HG03025 (cell line): Measurements from ENCODE around the gene ITPRIP.

Experiments used
- ATAC-seq: cut with Tn5 transposase; IDR thresholded peaks from one replicate; pipeline ENCODE4 v1.9.1; 2021; ENCODE audit warnings: mild to moderate bottlenecking, moderate library complexity; ENCODE audit not compliant: unreplicated experiment, low FRiP score

ITPRIP gene

GRCh38 chr10:104344219-104344618 lies 6.0 kb upstream of the ITPRIP start:
- ATAC-seq: no peak

DNA sequence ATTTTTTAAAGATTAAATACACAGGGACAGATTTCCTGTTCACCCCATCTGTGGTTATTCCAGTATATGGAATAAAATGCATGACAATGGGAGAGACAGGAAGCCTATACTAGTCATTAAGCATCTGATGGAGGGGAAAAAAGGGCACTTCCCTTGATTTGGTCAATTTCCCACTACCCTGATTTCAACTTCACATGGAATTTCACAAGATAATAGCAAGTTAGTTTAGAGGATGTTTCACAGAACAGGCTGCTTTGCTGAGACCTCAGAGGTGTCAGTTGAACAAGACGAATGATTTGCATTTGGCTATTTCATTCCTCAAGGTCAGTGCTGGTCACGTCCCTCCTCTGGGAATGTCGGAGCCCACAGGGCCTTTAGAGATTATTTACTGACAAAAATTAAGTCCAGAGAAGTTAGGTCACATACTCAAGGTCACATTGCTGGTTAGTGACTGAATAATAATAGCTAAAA lies 4.7 kb upstream of the ITPRIP start:
- no peak for ATAC-seq

GRCh38 chr10:104340641-104341040 lies 2.4 kb upstream of the ITPRIP start:
- no peak for ATAC-seq

- no peak for ATAC-seq
These were observed 1.9 kb upstream of the ITPRIP start for GRCh38 chr10:104340111-104340526.

DNA sequence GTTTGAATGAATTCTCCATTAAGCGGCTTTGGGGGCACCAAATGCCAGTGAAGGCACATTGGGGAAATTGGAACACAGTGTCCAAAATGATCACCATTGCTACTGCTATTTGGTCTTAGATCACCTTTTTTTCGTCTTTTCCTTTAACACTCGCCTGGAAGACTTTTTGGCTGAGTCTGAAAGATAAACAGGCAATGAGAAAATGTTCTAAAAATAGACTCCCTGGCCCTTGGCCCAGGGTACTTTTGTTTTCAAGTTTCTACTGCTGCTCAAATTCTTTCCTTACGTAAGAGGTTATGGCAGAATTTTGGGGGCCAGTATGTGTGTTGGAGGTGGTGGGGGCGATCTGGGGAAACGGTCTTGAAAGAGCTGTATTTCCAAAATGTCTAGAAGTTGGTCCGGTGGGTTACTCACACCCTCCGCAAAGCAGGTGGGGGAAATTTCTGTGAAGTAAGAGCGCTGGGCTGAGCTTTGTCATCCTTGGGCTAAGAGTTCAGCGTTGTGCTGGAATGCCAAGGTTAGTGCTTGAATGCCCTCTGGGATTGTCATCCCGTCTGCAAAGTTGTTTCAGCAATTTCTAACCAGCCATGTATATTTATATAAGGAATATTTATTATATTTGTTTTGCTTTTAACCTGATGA lies 1.3 kb upstream of the ITPRIP start:
- ATAC-seq: no peak

DNA sequence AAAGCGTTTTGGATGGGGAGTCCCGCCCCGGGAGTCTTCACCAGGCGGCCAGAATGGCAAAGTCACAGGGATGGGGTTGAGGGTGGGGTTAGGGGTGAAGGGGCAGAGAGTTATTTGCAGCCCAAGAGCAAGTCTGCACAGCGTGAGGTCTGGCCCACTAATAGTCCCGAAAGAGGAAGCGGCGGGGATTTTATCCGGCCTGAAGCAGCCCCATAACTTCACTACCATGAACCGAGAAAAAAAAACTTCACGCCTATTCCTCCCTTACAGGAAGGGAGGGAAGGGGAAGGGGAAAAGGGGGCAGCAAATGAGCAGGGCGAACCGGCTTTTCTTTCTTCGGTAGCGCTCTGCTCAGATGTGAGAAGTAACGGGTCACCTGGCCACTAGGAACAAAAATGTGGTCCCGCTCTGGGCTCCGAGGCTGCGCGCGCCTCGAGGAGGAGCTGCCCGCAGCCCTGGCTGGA lies 712 bp downstream of the ITPRIP start:
- peak; percentile 44 for ATAC-seq

DNA sequence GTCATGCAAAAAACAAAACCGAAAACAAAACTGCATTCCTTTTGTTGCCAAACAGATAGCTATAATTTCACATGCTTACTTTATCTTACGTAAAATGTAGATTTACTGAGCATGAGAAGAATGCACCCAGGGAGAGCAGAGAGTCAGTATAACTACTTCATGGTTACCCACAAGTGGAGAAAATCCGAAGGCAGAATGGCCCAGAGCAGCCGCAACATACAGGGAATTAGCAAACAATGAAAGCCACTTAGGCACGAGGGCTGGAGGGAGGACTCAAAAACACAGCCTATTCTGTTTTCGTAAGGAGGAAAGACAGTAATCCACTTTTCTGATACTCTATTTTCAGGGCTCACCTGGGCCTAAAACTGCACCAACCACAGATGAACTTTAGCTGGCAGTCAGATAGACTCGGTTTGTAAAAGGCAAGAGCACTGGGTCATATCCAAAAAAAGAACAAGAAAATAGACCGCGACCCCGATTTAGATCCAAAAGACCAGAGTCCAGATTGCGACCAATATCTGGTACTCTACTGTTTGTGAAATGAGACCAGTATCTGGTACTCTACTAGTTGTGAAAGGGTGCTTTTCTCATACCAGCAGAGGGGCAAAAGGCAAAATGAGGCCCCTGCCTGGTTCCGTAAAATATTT lies 1.3 kb downstream of the ITPRIP start:
- peak; percentile 35 for ATAC-seq

DNA sequence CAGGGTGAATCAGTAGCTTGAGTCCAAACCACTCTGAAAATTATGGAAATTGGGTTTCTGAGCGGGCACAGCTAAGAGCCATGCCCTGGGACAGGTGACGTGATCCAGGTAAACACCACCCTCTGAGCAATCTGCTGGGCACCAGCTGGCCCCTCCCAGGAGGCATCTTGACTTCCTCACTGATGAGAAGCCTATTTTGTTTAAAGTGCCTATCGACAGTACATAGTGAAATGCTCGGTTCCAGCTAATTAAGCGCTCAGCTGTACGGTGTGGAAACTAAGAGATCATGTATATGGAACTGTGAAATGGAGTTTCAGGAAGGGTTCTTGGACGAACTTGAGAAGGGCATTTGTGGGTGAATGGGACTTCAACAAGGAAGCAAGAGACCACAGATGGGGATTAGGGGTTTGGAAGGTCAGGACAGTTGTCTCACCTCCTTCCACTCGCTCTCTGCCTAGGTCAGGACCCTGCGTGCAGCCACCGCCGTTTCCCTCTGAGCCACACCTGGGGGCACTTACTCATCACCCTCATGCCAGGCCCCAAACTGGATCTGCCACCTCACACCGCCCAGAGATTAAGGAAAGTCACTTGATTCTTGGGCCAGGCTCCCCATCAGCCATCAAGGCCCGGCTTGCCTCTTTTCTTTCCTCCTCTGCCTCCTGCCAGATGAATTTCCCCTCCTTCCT lies 3.2 kb downstream of the ITPRIP start:
- no peak for ATAC-seq

DNA sequence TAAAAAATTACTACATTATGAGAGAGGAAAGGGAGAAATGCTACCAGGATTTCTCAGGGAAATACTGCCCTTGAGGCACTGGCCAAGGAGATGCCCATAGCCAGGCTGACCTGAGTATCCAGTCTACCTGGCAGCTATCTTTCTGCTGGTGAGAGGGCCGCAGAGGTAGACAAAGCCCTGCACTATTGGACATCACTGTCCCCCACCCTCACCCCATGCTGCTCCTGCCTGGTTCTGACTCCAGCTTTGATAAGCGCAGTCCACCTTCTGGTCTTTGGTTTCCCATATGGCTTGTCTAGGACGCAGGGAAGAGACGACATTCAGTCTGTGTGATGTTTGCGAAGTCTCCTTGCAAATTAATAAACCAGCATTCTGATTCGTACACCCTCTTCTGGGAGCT lies 3.7 kb downstream of the ITPRIP start:
- ATAC-seq: no peak

DNA sequence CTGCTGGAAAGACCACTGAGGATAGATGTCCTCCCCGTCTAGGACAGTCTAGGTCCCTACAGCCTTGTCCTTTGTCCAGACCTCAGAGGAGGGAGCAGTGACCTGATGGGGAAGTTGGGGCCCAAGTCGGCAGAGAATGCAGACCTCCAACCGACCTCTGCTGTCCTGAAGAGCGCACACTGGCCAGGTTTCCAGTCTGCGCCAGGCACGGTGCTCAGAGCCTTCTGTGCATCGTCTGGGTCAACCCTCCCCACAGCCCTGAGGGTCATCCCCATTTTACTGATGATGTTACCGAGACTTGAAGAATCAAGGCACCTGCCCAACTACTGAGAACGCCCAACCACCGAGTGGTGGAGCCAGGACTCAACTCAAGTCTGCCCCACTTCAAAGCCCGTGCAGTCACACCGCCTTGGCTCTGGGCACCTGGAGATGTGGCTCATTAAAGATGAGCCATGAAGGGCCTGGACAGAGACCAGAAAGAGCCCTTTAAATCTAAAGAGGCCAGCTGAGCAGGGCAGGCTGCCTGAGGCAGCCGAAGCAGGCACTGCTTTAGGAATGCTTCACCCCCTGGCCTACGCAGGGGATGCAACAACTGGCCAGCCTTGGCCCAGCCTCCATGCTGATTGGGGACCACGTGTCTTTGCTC lies 4.4 kb downstream of the ITPRIP start:
- no peak for ATAC-seq

DNA sequence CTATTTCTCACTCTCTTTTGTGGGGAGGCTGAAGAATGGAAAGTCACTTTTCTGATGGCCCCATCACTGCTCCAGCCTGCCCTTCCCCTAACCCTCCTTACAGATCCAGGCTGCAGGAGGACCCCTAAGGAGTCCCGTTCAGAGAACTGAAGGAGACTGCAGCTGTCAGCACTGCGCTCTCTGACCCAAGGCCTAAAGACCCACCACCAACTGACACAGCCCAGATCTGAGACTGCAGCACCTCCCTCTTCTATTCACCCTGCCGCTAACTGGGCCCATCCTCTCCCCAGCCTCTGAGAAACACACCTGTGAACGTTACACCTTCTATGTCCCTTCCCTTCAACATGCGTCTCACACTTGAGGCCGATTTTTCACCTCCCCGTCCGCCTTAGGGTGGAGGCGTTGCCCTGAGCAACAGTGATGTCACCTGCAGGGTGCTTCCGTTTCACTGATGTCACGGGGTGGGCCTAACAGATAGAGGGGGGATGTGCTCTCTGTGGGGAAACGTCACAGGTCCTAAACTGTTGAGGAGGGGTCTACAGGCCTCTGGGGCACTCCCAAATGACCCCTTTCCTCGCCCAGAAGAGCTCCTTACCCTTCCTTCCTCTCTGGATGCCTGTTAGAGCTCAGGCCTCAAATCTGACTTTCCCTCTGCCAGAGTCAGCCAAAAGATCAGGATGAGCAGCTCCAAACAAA lies 5.1 kb downstream of the ITPRIP start:
- no peak for ATAC-seq

- no peak for ATAC-seq
These were observed 5.8 kb downstream of the ITPRIP start for GRCh38 chr10:104332243-104333031.

- ATAC-seq: no peak
These were observed 6.9 kb downstream of the ITPRIP start for GRCh38 chr10:104331208-104331838.

DNA sequence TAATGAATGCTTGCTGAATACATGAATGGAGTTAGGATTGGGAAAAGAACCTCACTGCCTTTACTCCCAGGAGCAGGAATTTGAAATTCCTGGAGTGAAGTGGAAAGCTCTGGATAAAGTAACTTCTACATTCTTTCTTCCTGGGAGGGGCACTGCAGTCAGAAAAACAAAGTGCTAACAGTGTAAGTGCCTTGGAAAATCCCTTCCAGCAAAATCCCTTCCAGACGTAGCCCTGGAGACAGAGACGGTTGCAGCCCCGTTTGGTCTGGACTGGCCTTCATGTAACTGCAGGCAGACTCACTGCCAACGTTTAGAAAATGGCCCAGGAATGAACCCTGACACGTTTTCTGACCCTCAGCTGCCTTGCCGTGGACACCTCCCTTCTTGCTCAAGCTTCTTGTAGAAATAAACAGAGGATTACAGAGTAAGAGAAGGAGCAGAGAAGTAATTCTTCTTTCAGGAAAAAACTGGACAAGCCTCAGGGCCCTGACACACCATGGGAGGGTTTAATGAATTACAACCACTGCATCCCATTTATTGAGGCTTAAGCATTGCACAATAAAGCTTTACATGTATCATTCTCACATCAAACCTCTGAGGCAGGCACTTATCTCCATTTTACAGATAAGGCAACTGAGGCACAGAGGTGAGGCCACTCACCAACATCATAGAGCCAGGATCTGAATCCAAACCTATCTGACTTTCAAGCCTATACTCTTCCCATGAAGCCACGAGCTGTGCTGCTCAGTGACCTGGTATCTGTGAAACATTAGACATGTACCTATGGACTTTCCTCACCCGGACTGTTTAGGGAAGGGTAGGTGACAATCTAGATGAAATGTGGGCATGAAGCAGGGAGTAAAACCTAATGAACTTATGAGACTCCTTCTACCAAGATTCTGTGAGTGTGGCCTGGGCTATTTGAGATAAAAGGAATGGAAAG lies 7.8 kb downstream of the ITPRIP start:
- ATAC-seq: no peak

DNA sequence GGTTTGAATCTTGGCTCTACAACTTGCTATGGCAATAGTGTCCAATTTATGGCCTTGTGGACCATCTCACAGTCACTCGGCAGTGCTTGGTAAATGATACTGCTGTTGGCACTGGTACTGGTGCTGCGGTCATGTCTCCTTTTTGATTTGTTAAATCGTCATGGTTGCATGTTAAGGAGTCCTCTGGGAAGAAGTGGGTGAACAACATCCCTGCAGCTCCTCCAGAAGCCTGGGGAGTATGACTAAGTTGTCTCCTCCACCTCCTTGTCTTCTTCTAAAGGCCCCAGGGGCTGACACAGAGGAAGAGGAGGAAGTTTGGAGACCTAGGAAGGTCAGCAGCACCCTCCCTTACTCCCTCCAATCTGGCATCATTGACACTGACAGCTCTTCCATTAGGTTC lies 8.5 kb downstream of the ITPRIP start:
- ATAC-seq: no peak

DNA sequence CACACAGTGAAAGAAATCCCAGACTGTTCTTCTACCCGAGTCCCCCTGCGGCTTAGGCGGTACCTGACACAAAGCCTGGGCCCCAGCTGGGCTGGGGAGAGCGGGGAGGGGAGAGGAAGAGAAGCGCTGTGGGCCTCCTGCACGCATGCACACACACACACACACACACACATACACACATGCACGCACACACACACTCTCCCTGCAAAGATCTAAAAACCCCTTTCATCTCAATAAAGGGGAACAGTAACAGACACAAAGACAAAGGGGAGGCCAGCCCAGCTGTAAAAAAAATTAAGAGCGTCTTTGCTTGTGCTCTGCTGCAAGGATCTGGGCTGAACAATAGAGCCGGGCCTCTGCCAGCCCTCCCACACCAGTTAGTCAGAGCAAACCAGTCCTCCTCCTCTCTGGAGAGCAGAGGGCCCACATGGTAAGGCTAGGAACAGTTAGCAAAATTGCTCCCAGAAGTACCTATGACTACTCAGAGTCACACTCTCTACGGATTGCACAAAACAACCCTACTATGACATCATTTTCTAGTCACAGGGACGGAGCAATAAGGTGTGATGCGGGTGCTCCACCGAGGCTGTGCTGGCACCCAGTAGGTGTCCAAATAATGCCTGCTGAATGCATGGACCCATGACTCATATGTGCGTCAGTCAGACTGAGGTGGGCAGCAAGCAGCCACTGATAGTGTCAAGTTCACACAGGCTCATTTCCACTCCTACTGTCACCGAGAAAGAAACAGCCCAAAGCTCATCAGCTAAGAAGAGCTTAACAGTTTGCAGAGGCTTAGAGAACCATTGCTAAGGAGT lies 9.2 kb downstream of the ITPRIP start:
- ATAC-seq: no peak

DNA sequence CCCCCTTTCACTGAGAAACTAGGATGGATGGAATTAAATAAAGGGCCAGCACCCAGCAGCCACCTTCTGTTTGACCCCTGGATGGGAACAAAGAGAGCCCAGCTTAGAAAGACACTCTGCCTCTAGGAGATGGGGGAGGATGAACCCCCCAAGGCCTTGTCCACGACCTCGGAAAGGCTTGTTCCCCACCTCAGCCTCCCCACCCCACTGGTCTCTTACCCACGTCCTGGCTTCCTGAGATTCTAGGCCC lies 9.7 kb downstream of the ITPRIP start:
- no peak for ATAC-seq
